ENCODE data around the gene FAM171A2. TPM values are rescaled to one million over a fixed set of nuclear protein-coding genes. Genes with fewer than 3 reads are reported as not detected.
"Not testable (repeated sequence)": the region's sequence is repeated elsewhere in the genome, so short reads cannot be mapped to it uniquely, and the experiment has no call there.

Gene FAM171A2
- total RNA-seq, 1 experiment from 2014 or later: 7.6 TPM

- ATAC-seq: peak; percentile 71
- TF ChIP-seq SIN3A (IDR thresholded peaks at IDR 0.05; ENCODE audit: borderline replicate concordance, insufficient read depth, low read depth, low read length): no peak
- TF ChIP-seq TCF7L2 (IDR thresholded peaks at IDR 0.05; ENCODE audit: low read depth, low read length): no peak
- TF ChIP-seq POLR2AphosphoS5 (IDR thresholded peaks at IDR 0.05; ENCODE audit: low read depth, low read length): no peak
- TF ChIP-seq CTCF (IDR thresholded peaks at IDR 0.05): peak; percentile 85
- no peak for TF ChIP-seq REST (IDR thresholded peaks at IDR 0.05; ENCODE audit: insufficient read depth in 1 of 2, low read depth in 2 of 2, low read length in 1 of 2)
- Histone ChIP-seq H3K27me3 (ENCODE audit: control insufficient read depth, insufficient read depth, low read length) (no peaks in the 10 kb centered on the region), H3K27ac (ENCODE audit: low read length) (no peak overlapping the region), H3K4me3 (ENCODE audit: low read depth in 2 of 2, low read length in 2 of 2) (no peak overlapping the region), H3K36me3 (ENCODE audit: control insufficient read depth, insufficient read depth, low read length) (no peaks in the 10 kb centered on the region), H3K9me3 (ENCODE audit: control insufficient read depth, insufficient read depth, low read depth, low read length) (no peaks in the 10 kb centered on the region), H3K4me1 (ENCODE audit: control insufficient read depth, insufficient read depth, low read length) (no peaks in the 10 kb centered on the region; the same call in 1 of the 2 replicates)
- intact Hi-C loops (cut with micrococcal nuclease; ENCODE audit: unreplicated experiment): no loop called here
- CTCF ChIA-PET: interaction anchor here (0.7 to 0.8 kb wide), 2 partner anchors 75 to 79 kb away, joined by 6 to 8 read pairs; no protein-coding TSS in a partner anchor
- BruUV-seq (replicated peaks): no TSS peak
- POLR2A ChIA-PET: no interaction called here
- in situ Hi-C loops (cut with HindIII; ENCODE audit: low pct_unique_long_range_greater_than_20kb, low sequenced_read_pairs): no loop called here
- no peak for DNase-seq (ENCODE audit: low read depth, low spot score)
These were observed 32.3 kb downstream of the FAM171A2 start for GRCh38 chr17:44331249-44331760.

- POLR2A ChIA-PET; DNase-seq (ENCODE audit: low read depth, low spot score); BruUV-seq (replicated peaks); H3K27ac ChIP-seq (ENCODE audit: low read length); H3K9me3 ChIP-seq (ENCODE audit: control insufficient read depth, insufficient read depth, low read depth, low read length); H3K4me3 ChIP-seq (ENCODE audit: low read depth in 2 of 2, low read length in 2 of 2); intact Hi-C loops (cut with micrococcal nuclease; ENCODE audit: unreplicated experiment); in situ Hi-C loops (cut with HindIII; ENCODE audit: low pct_unique_long_range_greater_than_20kb, low sequenced_read_pairs); H3K4me1 ChIP-seq (ENCODE audit: control insufficient read depth, insufficient read depth, low read length); H3K36me3 ChIP-seq (ENCODE audit: control insufficient read depth, insufficient read depth, low read length); ATAC-seq; H3K27me3 ChIP-seq (ENCODE audit: control insufficient read depth, insufficient read depth, low read length): not testable (repeated sequence)
- CTCF ChIA-PET: interaction anchor here (0.6 to 0.7 kb wide), 2 partner anchors 108 to 248 kb away, joined by 4 read pairs; no protein-coding TSS in a partner anchor
These were observed 33.4 kb downstream of the FAM171A2 start for GRCh38 chr17:44330263-44330662.

GRCh38 chr17:44329516-44329915 lies 34.1 kb downstream of the FAM171A2 start:
- H3K4me1 ChIP-seq (ENCODE audit: control insufficient read depth, insufficient read depth, low read length); ATAC-seq; BruUV-seq (replicated peaks); H3K4me3 ChIP-seq (ENCODE audit: low read depth in 2 of 2, low read length in 2 of 2); in situ Hi-C loops (cut with HindIII; ENCODE audit: low pct_unique_long_range_greater_than_20kb, low sequenced_read_pairs); H3K9me3 ChIP-seq (ENCODE audit: control insufficient read depth, insufficient read depth, low read depth, low read length); H3K36me3 ChIP-seq (ENCODE audit: control insufficient read depth, insufficient read depth, low read length); DNase-seq (ENCODE audit: low read depth, low spot score); H3K27ac ChIP-seq (ENCODE audit: low read length); H3K27me3 ChIP-seq (ENCODE audit: control insufficient read depth, insufficient read depth, low read length); POLR2A ChIA-PET: not testable (repeated sequence)
- CTCF ChIA-PET: interaction anchor here (0.6 kb wide), 1 partner anchor 107 kb away, joined by 4 read pairs; no protein-coding TSS in a partner anchor
- intact Hi-C loops (cut with micrococcal nuclease; ENCODE audit: unreplicated experiment): loop anchor here (5.0 kb wide), 1 partner anchor 107 kb away; no protein-coding TSS in a partner anchor
